H1 (cell line): ENCODE results near the gene ITGA5.

Experiments used
- ATF2 ChIP-seq: IDR thresholded peaks from 2 replicates; pipeline ENCODE4 v1.6.1; 2012; ENCODE audit warnings: low read length, inconsistent platforms
- BRCA1 ChIP-seq: IDR thresholded peaks from 2 replicates; pipeline ENCODE4 v1.6.1; 2012; ENCODE audit warnings: low read depth, low read length, improper control_type of control experiment
- CTCF ChIP-seq, 3 experiments: IDR thresholded peaks; 1 replicate in 2 of 3; 2 replicates in 1 of 3; pipeline versions ENCODE4 v1.5.1 to v1.6.1; 2011; ENCODE audit warnings: low read length in 3 of 3, mild to moderate bottlenecking in 3 of 3, inconsistent platforms in 2 of 3, low read depth in 1 of 3, moderate library complexity in 1 of 3; ENCODE audit not compliant: insufficient read depth in 1 of 3; ENCODE audit errors: control extremely low read depth in 1 of 3
- EGR1 ChIP-seq: IDR thresholded peaks from 2 replicates; pipeline ENCODE4 v1.6.1; 2011; ENCODE audit warnings: low read depth, low read length, borderline replicate concordance
- EP300 ChIP-seq, 2 experiments: IDR thresholded peaks; 1 replicate in 1 of 2; 2 replicates in 1 of 2; pipeline ENCODE4 v1.6.1; 2011 to 2012; ENCODE audit warnings: low read depth in 2 of 2, low read length in 2 of 2, mild to moderate bottlenecking in 2 of 2, borderline replicate concordance in 1 of 2, inconsistent platforms in 1 of 2, moderate library complexity in 1 of 2
- EZH2 ChIP-seq: fragments of 200-600 bp; sonication (generic); IDR thresholded peaks from 2 replicates; pipeline ENCODE4 v1.7.1; 2012; ENCODE audit warnings: low read depth, mild to moderate bottlenecking, moderate library complexity, low read length, inconsistent platforms; ENCODE audit not compliant: severe bottlenecking
- FOSL1 ChIP-seq: IDR thresholded peaks from 2 replicates; pipeline ENCODE4 v1.6.1; 2011; ENCODE audit warnings: mild to moderate bottlenecking, low read depth, low read length, moderate library complexity; ENCODE audit not compliant: insufficient read depth
- GTF2F1 ChIP-seq: IDR thresholded peaks from 2 replicates; pipeline ENCODE4 v1.6.1; 2012; ENCODE audit warnings: low read depth, low read length, improper control_type of control experiment, borderline replicate concordance
- HDAC6 ChIP-seq: IDR thresholded peaks from one replicate; pipeline ENCODE4 v1.7.1; 2012; ENCODE audit warnings: low read depth, mild to moderate bottlenecking, inconsistent platforms, low read length, moderate library complexity
- KDM1A ChIP-seq: fragments of 200-600, 300-600 bp; sonication (generic); IDR thresholded peaks from 2 replicates; pipeline ENCODE4 v1.7.1; 2016; ENCODE audit warnings: mild to moderate bottlenecking, low read length, borderline replicate concordance
- MAFK ChIP-seq: IDR thresholded peaks from 2 replicates; pipeline ENCODE4 v1.6.1; 2012; ENCODE audit warnings: low read depth, mild to moderate bottlenecking, improper control_type of control experiment, low read length
- POLR2A ChIP-seq, 2 experiments: IDR thresholded peaks; 1 replicate in 1 of 2; 2 replicates in 1 of 2; pipeline ENCODE4 v1.6.1; 2011; ENCODE audit warnings: low read depth in 2 of 2, low read length in 2 of 2, mild to moderate bottlenecking in 2 of 2; ENCODE audit errors: control extremely low read depth in 1 of 2
- POLR2AphosphoS5 ChIP-seq: IDR thresholded peaks from 2 replicates; pipeline ENCODE4 v1.6.1; 2011; ENCODE audit warnings: low read depth, low read length
- TF ChIP-seq, protein P1 (sequence below): IDR thresholded peaks from 2 replicates; pipeline ENCODE4 v1.6.1; 2012; ENCODE audit warnings: inconsistent platforms

GRCh38 chr12:54358191-54358944, 60.7 kb downstream of the ITGA5 start:
- no peak for TF ChIP-seq EZH2
- no peak for TF ChIP-seq CTCF (IDR thresholded peaks at IDR 0.05; ENCODE audit: control extremely low read depth in 1 of 3, insufficient read depth in 1 of 3, low read depth in 1 of 3, low read length in 3 of 3)
- TF ChIP-seq EP300 (IDR thresholded peaks at IDR 0.05; ENCODE audit: borderline replicate concordance in 1 of 2, low read depth in 2 of 2, low read length in 2 of 2) = no peak
- TF ChIP-seq MAFK = no peak
- no peak for TF ChIP-seq POLR2AphosphoS5
- no peak for TF ChIP-seq GTF2F1
- no peak for TF ChIP-seq EGR1
- TF ChIP-seq, protein P1, sequence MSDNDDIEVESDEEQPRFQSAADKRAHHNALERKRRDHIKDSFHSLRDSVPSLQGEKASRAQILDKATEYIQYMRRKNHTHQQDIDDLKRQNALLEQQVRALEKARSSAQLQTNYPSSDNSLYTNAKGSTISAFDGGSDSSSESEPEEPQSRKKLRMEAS = no peak
- TF ChIP-seq BRCA1 = no peak
- TF ChIP-seq POLR2A (IDR thresholded peaks at IDR 0.05; ENCODE audit: control extremely low read depth in 1 of 2, low read depth in 2 of 2, low read length in 2 of 2) = no peak; a peak in 1 of 3 replicates
- no peak for TF ChIP-seq FOSL1
- TF ChIP-seq ATF2 = no peak
- TF ChIP-seq KDM1A = no peak
- no peak for TF ChIP-seq HDAC6
